Endothelial cell of umbilical vein (primary cell): ENCODE data around the gene FILIP1L. TPM values are rescaled to one million over a fixed set of nuclear protein-coding genes. Genes with fewer than 3 reads are reported as not detected.

Experiments used
- BruUV-seq: library from RNA; stranded (reverse); fragments of 400-500 nt; replicated peaks from 2 replicates; lab custom pipeline; 2021; lab: Mats Ljungman, UMichigan
- CTCF ChIA-PET: fragments of 300-600, 350-600 bp; sonication (Branson Sonifier 250); formaldehyde crosslinking; loops from one replicate; lab custom pipeline; 2021; ENCODE audit warnings: antibody characterized with exemption, inconsistent platforms; lab: Charles Lee
- POLR2A ChIA-PET: fragments of 300-600, 350-600 bp; sonication (Branson Sonifier 250); formaldehyde crosslinking; loops from one replicate; lab custom pipeline; 2021; ENCODE audit warnings: antibody characterized with exemption, inconsistent platforms; lab: Charles Lee
- DNase-seq: peaks from one replicate; pipeline ENCODE4 v3.0.0-alpha.2; 2011; ENCODE audit warnings: low read depth, low spot score
- FAIRE-seq: peaks from 2 replicates; lab custom pipeline; 2011; peaks lifted over from hg19 to GRCh38; lab: Jason Lieb, UNC
- H2AFZ ChIP-seq: 2 replicates; pipeline ENCODE4 v1.6.0; 2012; ENCODE audit warnings: low read depth, low read length, control low read depth, inconsistent platforms
- H3K27ac ChIP-seq: 2 replicates; pipeline ENCODE4 v1.5.1; 2011; ENCODE audit warnings: low read depth, mild to moderate bottlenecking, control low read depth, low read length, moderate library complexity; ENCODE audit not compliant: insufficient read depth
- H3K27me3 ChIP-seq, 2 experiments: 2 replicates each; pipeline versions ENCODE4 v1.6.0 to v1.6.1; 2011; ENCODE audit warnings: low read length in 2 of 2, mixed read lengths in 1 of 2; ENCODE audit not compliant: control insufficient read depth in 2 of 2, insufficient read depth in 2 of 2
- H3K36me3 ChIP-seq, 2 experiments: 2 replicates in 1 of 2; 3 replicates in 1 of 2; pipeline ENCODE4 v1.5.1; 2011; ENCODE audit warnings: low read length in 2 of 2, mild to moderate bottlenecking in 1 of 2, moderate library complexity in 1 of 2; ENCODE audit not compliant: control insufficient read depth in 2 of 2, insufficient read depth in 2 of 2; ENCODE audit errors: extremely low read depth in 1 of 2
- H3K4me1 ChIP-seq: 3 replicates; pipeline ENCODE4 v1.5.1; 2011; ENCODE audit warnings: mild to moderate bottlenecking, low read length; ENCODE audit not compliant: control insufficient read depth, insufficient read depth; ENCODE audit errors: extremely low read depth
- H3K4me2 ChIP-seq: 2 replicates; pipeline ENCODE4 v1.6.1; 2011; ENCODE audit warnings: low read length, control low read depth, mixed read lengths; ENCODE audit not compliant: insufficient read depth
- H3K4me3 ChIP-seq, 3 experiments: fragments of 200-600 bp in 1 of 3; sonication (generic), shearing (Covaris generic) in 1 of 3; replicated peaks in 1 of 3; 2 replicates each; pipeline ENCODE4 v1.5.1; 2011 to 2016; ENCODE audit warnings: control low read depth in 3 of 3, low read length in 3 of 3, mild to moderate bottlenecking in 2 of 3, inconsistent platforms in 1 of 3, low read depth in 1 of 3, moderate library complexity in 1 of 3; ENCODE audit not compliant: insufficient read depth in 1 of 3
- H3K79me2 ChIP-seq: 2 replicates; pipeline ENCODE4 v1.6.0; 2012; ENCODE audit warnings: low read length, inconsistent platforms; ENCODE audit not compliant: control insufficient read depth, insufficient read depth
- H3K9ac ChIP-seq: replicated peaks from 2 replicates; pipeline ENCODE3; 2011; ENCODE audit warnings: low read length, control low read depth; ENCODE audit not compliant: insufficient read depth; ENCODE audit errors: extremely low read depth
- H3K9me1 ChIP-seq: replicated peaks from 3 replicates; pipeline ENCODE4 v1.6.0; 2011; ENCODE audit warnings: mild to moderate bottlenecking, low read length; ENCODE audit not compliant: control insufficient read depth, insufficient read depth; ENCODE audit errors: extremely low read depth
- H3K9me3 ChIP-seq: replicated peaks from 2 replicates; pipeline ENCODE4 v1.5.1; 2012; ENCODE audit warnings: low read length, inconsistent platforms; ENCODE audit not compliant: control insufficient read depth, insufficient read depth
- H4K20me1 ChIP-seq: replicated peaks from 2 replicates; pipeline ENCODE3; 2011; ENCODE audit warnings: mild to moderate bottlenecking, low read length; ENCODE audit not compliant: control insufficient read depth, insufficient read depth; ENCODE audit errors: extremely low read depth
- CTCF ChIP-seq, 2 donors: IDR thresholded peaks; 1 replicate in 1 of 2; 2 replicates in 1 of 2; pipeline ENCODE4 v1.5.1; 2011; ENCODE audit warnings: low read length in 2 of 2, mild to moderate bottlenecking in 2 of 2, moderate library complexity in 2 of 2, control low read depth in 1 of 2, inconsistent platforms in 1 of 2, low read depth in 1 of 2; ENCODE audit not compliant: insufficient read depth in 1 of 2; ENCODE audit errors: extremely low read depth in 1 of 2
- EZH2 ChIP-seq: IDR thresholded peaks from 2 replicates; pipeline ENCODE4 v1.6.1; 2012; ENCODE audit warnings: borderline replicate concordance, low read depth, mild to moderate bottlenecking, moderate library complexity, low read length, inconsistent platforms; ENCODE audit not compliant: severe bottlenecking
- FOS ChIP-seq: IDR thresholded peaks from 2 replicates; pipeline ENCODE4 v1.6.1; 2011; ENCODE audit warnings: mild to moderate bottlenecking, low read length, moderate library complexity, borderline replicate concordance; ENCODE audit not compliant: insufficient read depth
- GATA2 ChIP-seq: IDR thresholded peaks from 2 replicates; pipeline ENCODE4 v1.7.0; 2011; ENCODE audit warnings: low read depth, mild to moderate bottlenecking, moderate library complexity, mixed read lengths, low read length; ENCODE audit not compliant: insufficient read length, insufficient read depth
- JUN ChIP-seq: IDR thresholded peaks from 2 replicates; pipeline ENCODE4 v1.6.1; 2011; ENCODE audit warnings: borderline replicate concordance, low read depth; ENCODE audit not compliant: insufficient read length, insufficient read depth
- MYC ChIP-seq: IDR thresholded peaks from one replicate; pipeline ENCODE4 v1.6.1; 2011; ENCODE audit warnings: mild to moderate bottlenecking, low read depth, low read length
- POLR2A ChIP-seq: IDR thresholded peaks from 2 replicates; pipeline ENCODE4 v1.6.1; 2012; ENCODE audit warnings: low read depth, mild to moderate bottlenecking, control low read depth, low read length
- POLR2AphosphoS5 ChIP-seq: IDR thresholded peaks from 2 replicates; pipeline ENCODE4 v1.6.1; 2012; ENCODE audit warnings: low read depth, mild to moderate bottlenecking, control low read depth, low read length, moderate library complexity; ENCODE audit not compliant: insufficient read depth
- dilution Hi-C: fragments of 300-500 bp; cut with MboI; formaldehyde crosslinking; loops from one replicate; pipeline ENCODE4 v1.15.0; 2019; ENCODE audit warnings: low sequenced_read_pairs; ENCODE audit not compliant: extremely low pct_ligation_motif_present
- intact Hi-C: fragments of 100-400 bp; cut with micrococcal nuclease; formaldehyde crosslinking; loops from one replicate; pipeline ENCODE4 v1.10.0; 2022
- polyA plus RNA-seq, 4 experiments: library from polyadenylated mRNA; depleted of rRNA in 3 of 4; stranded (reverse) in 3 of 4; unstranded in 1 of 4; fragments of >200 nt; gene quantifications; 2 replicates each; pipeline versions ENCODE4 v1.2.1 to v1.2.3, GENCODE V29; 2011 to 2012; ENCODE audit warnings: missing spikeins in 1 of 4
- total RNA-seq: library from RNA; stranded (reverse); gene quantifications from 2 replicates; pipeline ENCODE4 v1.2.3, GENCODE V29; 2021
- TF ChIP-seq, protein P1 (sequence below): IDR thresholded peaks from 2 replicates; pipeline ENCODE4 v1.6.1; 2011; ENCODE audit not compliant: insufficient read depth, insufficient read length

The FILIP1L gene
- total and polyA plus RNA-seq, 2 donors (not counting 3 experiments of a cell fraction or from before 2014, with no cell fraction given) = 26.0 to 29.9 TPM

- POLR2A ChIA-PET = no interaction called here
- Histone ChIP-seq H3K27me3 (no peaks in the 10 kb centered on the region), H3K4me3 (no peak overlapping the region), H3K4me2 (peak overlapping the region; percentile 49), H3K4me1 (peaks cover 57% of the 10 kb centered on the region), H3K9ac (peak overlapping the region; percentile 43), H3K79me2 (peaks cover 65% of the 10 kb centered on the region), H3K9me3 (no peaks in the 10 kb centered on the region), H3K27ac (peak overlapping the region; percentile 80), H4K20me1 (peaks cover 3% of the 10 kb centered on the region), H3K9me1 (peaks cover 4% of the 10 kb centered on the region), H3K36me3 (peaks cover 3 to 4% of the 10 kb centered on the region in 2 experiments), H2AFZ (no peak overlapping the region)
- DNase-seq (no peak), FAIRE-seq (no peak)
- CTCF ChIA-PET = interaction anchor here (1.1 to 1.4 kb wide), 2 partner anchors 140 to 203 kb away, joined by 3 read pairs; no protein-coding TSS in a partner anchor
- dilution Hi-C loops = no loop called here
- intact Hi-C loops = loop anchor here (1.0 kb wide), 1 partner anchor 8 kb away; no protein-coding TSS in a partner anchor
- no TSS peak for BruUV-seq
- TF ChIP-seq JUN = no peak
- no peak for TF ChIP-seq MYC
Observed at GRCh38 chr3:99866261-99866761, 248.0 kb downstream of the FILIP1L start.

DNA sequence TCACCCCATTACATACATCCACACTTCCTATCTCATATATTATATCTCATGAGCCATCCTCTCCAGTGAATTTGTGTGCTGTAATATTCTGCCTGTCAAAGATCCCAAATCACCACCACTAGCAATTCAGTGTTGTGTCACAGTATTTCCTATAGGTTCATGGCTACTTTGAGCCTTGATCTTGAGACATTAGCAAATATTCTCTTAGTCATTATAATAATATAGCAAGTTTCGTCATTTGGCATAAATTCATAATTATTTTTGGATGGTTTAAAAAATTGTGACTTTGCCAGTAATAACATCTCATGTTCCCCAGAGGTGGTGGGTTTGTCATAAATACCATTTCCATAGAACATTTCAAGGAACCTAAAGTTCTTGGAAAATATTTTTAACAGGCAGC is 249.0 kb downstream of the FILIP1L start:
- peak overlapping the region; percentile 14 for H3K27ac ChIP-seq
- H3K9ac ChIP-seq = no peak overlapping the region
- H3K27me3 ChIP-seq = no peaks in the 10 kb centered on the region
- H2AFZ ChIP-seq = no peak overlapping the region
- no peak overlapping the region for H3K4me2 ChIP-seq
- peak; percentile 12 for FAIRE-seq
- no peak overlapping the region for H3K4me3 ChIP-seq
- H3K36me3 ChIP-seq = peaks cover 0 to 3% of the 10 kb centered on the region in 2 experiments
- no peaks in the 10 kb centered on the region for H3K9me3 ChIP-seq
- H4K20me1 ChIP-seq = peaks cover 3% of the 10 kb centered on the region
- TF ChIP-seq POLR2A (no peak), CTCF (IDR thresholded peaks at IDR 0.05; ENCODE audit: extremely low read depth in 1 of 2, insufficient read depth in 1 of 2, low read depth in 1 of 2, low read length in 2 of 2) (no peak), JUN (peak; percentile 64), GATA2 (peak; percentile 25), POLR2AphosphoS5 (peak; percentile 31), FOS (peak; percentile 65), EZH2 (no peak), MYC (no peak)
- TF ChIP-seq, protein P1, sequence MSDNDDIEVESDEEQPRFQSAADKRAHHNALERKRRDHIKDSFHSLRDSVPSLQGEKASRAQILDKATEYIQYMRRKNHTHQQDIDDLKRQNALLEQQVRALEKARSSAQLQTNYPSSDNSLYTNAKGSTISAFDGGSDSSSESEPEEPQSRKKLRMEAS = no peak
- peaks cover 4% of the 10 kb centered on the region for H3K9me1 ChIP-seq
- ChIA-PET CTCF (no interaction called here), POLR2A (no interaction called here)
- intact Hi-C loops = loop anchor here (1.0 kb wide), 3 partner anchors 36 to 177 kb away; no protein-coding TSS in a partner anchor
- peaks cover 60% of the 10 kb centered on the region for H3K79me2 ChIP-seq
- BruUV-seq = no TSS peak
- dilution Hi-C loops = no loop called here
- peaks cover 55% of the 10 kb centered on the region for H3K4me1 ChIP-seq
- DNase-seq = peak; percentile 77
